Measurements from ENCODE around the gene ITGA1. TPM values are rescaled to one million over a fixed set of nuclear protein-coding genes. Genes with fewer than 3 reads are reported as not detected.
"Not testable (repeated sequence)": the region's sequence is repeated elsewhere in the genome, so short reads cannot be mapped to it uniquely, and the experiment has no call there.

Gene ITGA1
- total RNA-seq, 4 donors from 2014 or later = 228 to 302 (median 235) TPM

DNA sequence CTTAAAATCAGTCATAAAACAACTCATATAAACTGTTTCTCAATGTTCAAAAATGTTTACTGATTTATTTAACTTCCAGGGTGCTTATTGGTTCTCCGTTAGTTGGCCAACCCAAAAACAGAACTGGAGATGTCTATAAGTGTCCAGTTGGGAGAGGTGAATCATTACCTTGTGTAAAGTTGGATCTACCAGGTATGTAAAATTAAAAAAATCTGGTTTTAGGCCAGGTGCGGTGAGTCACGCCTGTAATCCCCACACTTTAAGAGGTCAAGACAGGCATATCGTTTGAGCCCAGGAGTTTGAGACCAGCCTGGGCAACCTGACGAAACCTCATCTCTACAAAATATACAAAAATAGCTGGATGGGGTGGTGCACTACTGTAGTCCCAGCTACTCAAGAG lies 73.7 kb downstream of the ITGA1 start:
- intact Hi-C loops (cut with DNase I) = loop anchor here (10.0 kb wide), 1 partner anchor 57 kb away; no protein-coding TSS in a partner anchor
- Histone ChIP-seq H3K9me3 (no peaks in the 10 kb centered on the region), H3K4me3 (no peak overlapping the region), H3K27ac (replicated peaks in 1 of 4) (peak overlapping the region in 3 of 4 donors; percentile 41 to 73 (median 48)), H3K27me3 (no peaks in the 10 kb centered on the region), H3K36me3 (peaks cover 0 to 11% (median 2%) of the 10 kb centered on the region in 4 donors), H3K4me1 (peaks cover 17 to 62% (median 51%) of the 10 kb centered on the region in 4 donors)
- no peak for DNase-seq (ENCODE audit: extremely low spot score)
- 84% methylated on average over 5 of the region's 5 CpGs for WGBS
- TF ChIP-seq POLR2A (IDR thresholded peaks at IDR 0.05; ENCODE audit: low read depth) (no peak), EP300 (IDR thresholded peaks at IDR 0.05) (no peak), POLR2AphosphoS5 (IDR thresholded peaks at IDR 0.05) (no peak)
- TF ChIP-seq, protein P1, sequence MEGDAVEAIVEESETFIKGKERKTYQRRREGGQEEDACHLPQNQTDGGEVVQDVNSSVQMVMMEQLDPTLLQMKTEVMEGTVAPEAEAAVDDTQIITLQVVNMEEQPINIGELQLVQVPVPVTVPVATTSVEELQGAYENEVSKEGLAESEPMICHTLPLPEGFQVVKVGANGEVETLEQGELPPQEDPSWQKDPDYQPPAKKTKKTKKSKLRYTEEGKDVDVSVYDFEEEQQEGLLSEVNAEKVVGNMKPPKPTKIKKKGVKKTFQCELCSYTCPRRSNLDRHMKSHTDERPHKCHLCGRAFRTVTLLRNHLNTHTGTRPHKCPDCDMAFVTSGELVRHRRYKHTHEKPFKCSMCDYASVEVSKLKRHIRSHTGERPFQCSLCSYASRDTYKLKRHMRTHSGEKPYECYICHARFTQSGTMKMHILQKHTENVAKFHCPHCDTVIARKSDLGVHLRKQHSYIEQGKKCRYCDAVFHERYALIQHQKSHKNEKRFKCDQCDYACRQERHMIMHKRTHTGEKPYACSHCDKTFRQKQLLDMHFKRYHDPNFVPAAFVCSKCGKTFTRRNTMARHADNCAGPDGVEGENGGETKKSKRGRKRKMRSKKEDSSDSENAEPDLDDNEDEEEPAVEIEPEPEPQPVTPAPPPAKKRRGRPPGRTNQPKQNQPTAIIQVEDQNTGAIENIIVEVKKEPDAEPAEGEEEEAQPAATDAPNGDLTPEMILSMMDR (IDR thresholded peaks at IDR 0.05) = no peak

DNA sequence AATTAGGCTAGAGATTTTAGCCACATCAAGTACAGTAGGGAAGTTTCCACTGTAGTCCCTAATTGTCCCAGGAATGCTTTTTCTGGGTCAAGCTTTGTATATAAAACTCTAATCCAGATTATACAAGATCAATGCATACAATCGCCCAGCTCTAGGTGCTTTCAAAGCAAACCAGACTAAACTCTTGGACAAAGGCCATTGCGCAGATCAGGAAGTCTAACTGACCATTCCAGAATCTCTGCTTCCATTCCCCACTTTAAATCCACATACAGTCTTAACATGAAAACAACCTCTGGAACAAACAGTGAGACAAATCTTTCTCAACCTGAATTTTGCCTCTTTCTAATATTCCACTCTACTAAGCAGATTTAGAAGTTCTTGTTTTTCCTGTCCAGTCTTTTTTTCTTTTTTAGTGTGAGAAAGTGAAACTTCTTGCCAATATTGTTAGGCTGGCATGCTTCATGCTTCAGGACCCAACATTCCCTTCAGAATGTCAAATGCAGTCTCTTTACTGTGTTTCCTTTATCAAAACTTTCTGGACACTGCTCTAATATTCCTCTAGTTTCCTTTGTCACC lies 76.1 kb downstream of the ITGA1 start:
- H3K4me3 ChIP-seq = peak overlapping the region in 2 of 4 donors; percentile 18 to 20
- intact Hi-C loops (cut with DNase I) = loop anchor here (10.0 kb wide), 1 partner anchor 59 kb away; no protein-coding TSS in a partner anchor
- peaks cover 17 to 73% (median 69%) of the 10 kb centered on the region in 4 donors for H3K4me1 ChIP-seq
- H3K27me3 ChIP-seq = no peaks in the 10 kb centered on the region
- H3K36me3 ChIP-seq = peaks cover 0 to 28% (median 5%) of the 10 kb centered on the region in 4 donors
- peak overlapping the region; percentile 73 to 82 (median 75) for H3K27ac ChIP-seq (replicated peaks in 1 of 4)
- 41% methylated on average over 2 of the region's 2 CpGs for WGBS
- no peak for DNase-seq (ENCODE audit: extremely low spot score)
- no peaks in the 10 kb centered on the region for H3K9me3 ChIP-seq
- TF ChIP-seq POLR2AphosphoS5 (IDR thresholded peaks at IDR 0.05) (no peak), POLR2A (IDR thresholded peaks at IDR 0.05; ENCODE audit: low read depth) (no peak), EP300 (IDR thresholded peaks at IDR 0.05) (no peak)
- TF ChIP-seq, protein P1 (IDR thresholded peaks at IDR 0.05) = no peak

DNA sequence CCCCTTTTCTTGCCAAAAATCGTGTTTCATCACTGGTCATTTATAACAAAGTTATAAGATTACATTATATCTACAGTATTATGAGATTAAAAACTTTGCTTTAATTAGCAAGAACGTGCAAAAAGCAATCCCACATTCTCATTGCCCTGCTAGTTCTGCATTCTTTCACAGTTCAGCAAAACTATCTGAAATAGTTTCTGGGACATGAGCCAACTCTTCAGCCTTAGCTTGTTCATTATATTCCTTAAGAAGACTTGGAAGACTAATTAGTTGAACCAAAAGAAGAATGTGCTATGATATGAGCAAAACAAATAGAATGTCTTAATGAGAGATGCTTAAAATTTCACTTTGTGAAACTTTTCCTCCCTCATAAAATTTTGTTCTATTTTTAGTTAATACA lies 76.7 kb downstream of the ITGA1 start:
- Histone ChIP-seq H3K9me3 (no peaks in the 10 kb centered on the region), H3K4me3 (peak overlapping the region in 2 of 4 donors; percentile 18 to 20), H3K27me3 (no peaks in the 10 kb centered on the region), H3K27ac (replicated peaks in 1 of 4) (peak overlapping the region; percentile 73 to 82 (median 75)), H3K4me1 (peaks cover 17 to 73% (median 70%) of the 10 kb centered on the region in 4 donors), H3K36me3 (peaks cover 0 to 33% (median 8%) of the 10 kb centered on the region in 4 donors)
- TF ChIP-seq EP300 (IDR thresholded peaks at IDR 0.05) (no peak), POLR2AphosphoS5 (IDR thresholded peaks at IDR 0.05) (no peak), POLR2A (IDR thresholded peaks at IDR 0.05; ENCODE audit: low read depth) (no peak)
- TF ChIP-seq, protein P1 (IDR thresholded peaks at IDR 0.05) = no peak
- no peak for DNase-seq (ENCODE audit: extremely low spot score)
- 0% methylated on average over 2 of the region's 2 CpGs for WGBS
- intact Hi-C loops (cut with DNase I) = loop anchor here (10.0 kb wide), 1 partner anchor 60 kb away; no protein-coding TSS in a partner anchor

DNA sequence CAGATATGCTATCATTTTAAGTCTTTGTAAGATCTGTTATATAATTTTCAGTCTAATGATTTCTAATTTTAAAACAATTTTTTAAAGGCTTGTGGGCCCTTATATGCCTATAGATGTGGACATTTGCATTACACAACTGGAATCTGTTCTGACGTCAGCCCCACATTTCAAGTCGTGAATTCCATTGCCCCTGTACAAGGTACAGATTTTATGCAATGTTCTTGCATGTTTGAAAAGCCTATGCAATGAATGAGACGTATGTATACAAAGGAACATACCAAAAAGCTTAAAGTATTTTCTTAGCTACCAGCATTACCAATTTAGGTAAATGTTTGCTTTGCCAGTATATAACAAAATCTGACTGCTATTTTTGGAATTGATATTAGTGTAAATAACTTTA lies 77.2 kb downstream of the ITGA1 start:
- 37% methylated on average over 3 of the region's 3 CpGs for WGBS
- Histone ChIP-seq H3K4me1 (peaks cover 17 to 68% (median 68%) of the 10 kb centered on the region in 4 donors), H3K4me3 (no peak overlapping the region), H3K9me3 (no peaks in the 10 kb centered on the region), H3K27ac (replicated peaks in 1 of 4) (peak overlapping the region; percentile 73 to 82 (median 75)), H3K27me3 (no peaks in the 10 kb centered on the region), H3K36me3 (peaks cover 0 to 37% (median 8%) of the 10 kb centered on the region in 4 donors)
- intact Hi-C loops (cut with DNase I) = loop anchor here (10.0 kb wide), 1 partner anchor 60 kb away; no protein-coding TSS in a partner anchor
- TF ChIP-seq POLR2A (IDR thresholded peaks at IDR 0.05; ENCODE audit: low read depth) (no peak), EP300 (IDR thresholded peaks at IDR 0.05) (peak; percentile 11), POLR2AphosphoS5 (IDR thresholded peaks at IDR 0.05) (peak in 1 of 2 donors; percentile 55)
- TF ChIP-seq, protein P1 (IDR thresholded peaks at IDR 0.05) = no peak
- DNase-seq (ENCODE audit: extremely low spot score) = no peak

DNA sequence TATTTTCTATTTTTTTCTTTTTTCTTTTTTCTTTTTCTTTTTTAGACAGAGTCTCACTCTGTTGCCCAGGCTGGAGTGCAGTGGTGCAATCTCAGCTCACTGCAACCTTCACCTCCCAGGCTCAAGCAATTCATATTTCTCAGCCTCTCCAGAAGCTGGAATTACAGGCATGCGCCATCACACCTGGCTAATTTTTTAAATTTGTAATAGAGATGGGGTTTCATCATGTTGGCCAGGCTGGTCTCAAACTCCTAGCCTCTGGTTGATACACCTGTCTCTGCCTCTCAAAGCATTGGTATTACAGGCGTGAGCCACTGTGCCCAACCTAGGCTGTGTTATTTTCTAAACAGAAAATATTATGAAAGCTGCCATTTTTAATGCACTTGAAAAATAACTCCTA lies 78.3 kb downstream of the ITGA1 start:
- intact Hi-C loops (cut with DNase I) = loop anchor here (10.0 kb wide), 1 partner anchor 61 kb away; no protein-coding TSS in a partner anchor
- Histone ChIP-seq H3K27ac (replicated peaks in 1 of 4) (peak overlapping the region; percentile 73 to 82 (median 75)), H3K4me1 (peaks cover 25 to 78% (median 73%) of the 10 kb centered on the region in 4 donors), H3K36me3 (peaks cover 0 to 37% (median 8%) of the 10 kb centered on the region in 4 donors)
- 87% methylated on average over 2 of the region's 2 CpGs for WGBS
- not testable (repeated sequence) for H3K9me3 ChIP-seq; H3K4me3 ChIP-seq; H3K27me3 ChIP-seq; DNase-seq (ENCODE audit: extremely low spot score)
